GM19351 (cell line): ENCODE results near the gene FANCE.
"Not testable (repeated sequence)": the region's sequence is repeated elsewhere in the genome, so short reads cannot be mapped to it uniquely, and the experiment has no call there.

Experiments used
- ATAC-seq: cut with Tn5 transposase; IDR thresholded peaks from one replicate; pipeline ENCODE4 v1.9.1; 2021; ENCODE audit warnings: mild to moderate bottlenecking, moderate library complexity; ENCODE audit not compliant: unreplicated experiment

The FANCE gene

DNA sequence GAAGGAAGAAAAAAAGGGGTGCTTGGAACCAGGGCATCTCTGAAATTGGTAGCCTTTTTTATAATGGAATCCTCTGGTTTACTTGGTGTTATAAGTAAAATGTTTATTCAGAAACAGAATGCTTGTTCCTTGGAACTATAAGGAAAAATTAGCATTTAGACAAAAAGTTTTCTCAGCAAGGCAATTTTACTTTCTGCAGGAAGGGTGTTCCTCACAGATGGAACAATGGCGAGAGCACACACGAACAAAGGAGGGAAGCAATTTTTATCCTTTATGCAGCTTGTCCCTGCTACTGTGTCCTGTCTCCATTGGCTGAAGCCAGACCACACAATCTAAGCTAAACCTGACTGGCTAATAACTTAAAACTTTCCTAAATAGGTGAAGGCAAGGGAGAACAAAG lies 22.7 kb upstream of the FANCE start:
- no peak for ATAC-seq

DNA sequence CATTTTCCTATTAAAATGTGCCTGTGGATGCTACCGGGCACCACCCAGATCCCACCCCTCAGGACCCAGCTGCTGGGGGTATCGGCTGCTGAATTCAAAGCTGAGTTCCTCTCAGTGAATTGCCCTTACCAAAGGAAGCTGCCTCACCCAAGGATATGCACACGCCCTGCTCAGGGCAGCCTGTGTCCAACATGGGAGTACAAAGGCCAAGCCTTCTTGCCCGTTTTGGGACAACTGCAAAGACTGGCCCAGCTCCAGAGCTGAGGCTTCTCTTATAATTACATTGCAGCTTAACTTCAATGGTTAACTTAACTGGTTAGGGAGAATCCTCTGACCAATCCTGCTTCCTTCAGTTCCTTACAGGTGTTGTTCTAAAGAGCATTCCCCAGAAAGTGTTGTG lies 19.8 kb upstream of the FANCE start:
- ATAC-seq, result no peak

DNA sequence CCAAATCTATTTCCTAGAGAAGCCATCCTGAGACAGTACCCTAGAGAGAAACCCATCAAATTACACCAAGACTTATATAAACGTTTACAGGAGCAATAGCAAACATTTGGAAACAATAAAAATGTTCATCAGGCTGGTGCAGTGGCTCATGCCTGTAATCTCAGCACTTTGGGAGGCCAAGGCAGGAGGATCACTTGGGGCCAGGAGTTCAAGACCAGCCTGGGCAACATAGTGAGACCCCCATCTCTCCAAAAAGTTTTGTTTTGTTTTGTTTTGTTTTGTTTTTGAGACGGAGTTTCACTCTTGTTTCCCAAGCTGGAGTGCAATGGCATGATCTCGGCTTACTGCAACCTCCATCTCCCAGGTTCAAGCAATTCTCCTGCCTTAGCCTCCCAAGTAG lies 19.4 kb upstream of the FANCE start:
- not testable (repeated sequence) for ATAC-seq

DNA sequence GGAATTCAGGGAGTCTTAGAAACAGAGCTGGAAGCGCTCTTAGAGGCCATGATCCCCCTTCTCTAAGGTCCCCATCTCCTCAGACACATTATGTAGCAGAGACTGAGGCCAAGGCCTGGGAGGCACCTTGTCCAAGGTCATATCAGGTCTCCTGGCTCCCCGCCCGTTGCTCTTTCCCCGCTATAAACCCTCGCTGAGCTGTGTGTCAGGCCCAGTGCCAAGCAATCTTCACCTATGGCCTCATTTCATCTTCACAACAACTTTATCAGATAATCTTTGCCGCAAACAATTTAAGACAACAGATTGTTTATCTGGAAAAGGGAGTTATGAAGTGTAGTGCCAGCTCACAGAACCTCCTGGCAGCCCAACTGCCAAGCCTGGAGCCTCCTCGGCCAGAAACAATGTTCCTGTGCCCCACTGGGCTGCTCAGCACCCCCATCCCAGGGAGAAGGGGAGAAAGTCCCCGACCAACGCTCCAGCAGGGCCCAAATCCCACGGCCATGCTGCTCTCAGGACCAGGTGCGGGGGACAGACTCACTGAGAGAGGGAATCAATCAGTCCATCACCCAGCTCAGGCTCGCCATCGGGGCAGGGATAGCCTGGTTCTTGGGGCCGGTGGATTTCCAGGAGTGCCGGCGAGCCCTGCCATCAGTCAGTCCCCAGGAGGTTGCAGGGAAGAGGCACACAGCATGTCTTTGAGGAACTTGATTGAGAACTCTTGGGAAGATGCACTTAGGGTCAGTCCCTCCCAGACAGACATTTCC lies 16.9 kb upstream of the FANCE start:
- ATAC-seq, result no peak

DNA sequence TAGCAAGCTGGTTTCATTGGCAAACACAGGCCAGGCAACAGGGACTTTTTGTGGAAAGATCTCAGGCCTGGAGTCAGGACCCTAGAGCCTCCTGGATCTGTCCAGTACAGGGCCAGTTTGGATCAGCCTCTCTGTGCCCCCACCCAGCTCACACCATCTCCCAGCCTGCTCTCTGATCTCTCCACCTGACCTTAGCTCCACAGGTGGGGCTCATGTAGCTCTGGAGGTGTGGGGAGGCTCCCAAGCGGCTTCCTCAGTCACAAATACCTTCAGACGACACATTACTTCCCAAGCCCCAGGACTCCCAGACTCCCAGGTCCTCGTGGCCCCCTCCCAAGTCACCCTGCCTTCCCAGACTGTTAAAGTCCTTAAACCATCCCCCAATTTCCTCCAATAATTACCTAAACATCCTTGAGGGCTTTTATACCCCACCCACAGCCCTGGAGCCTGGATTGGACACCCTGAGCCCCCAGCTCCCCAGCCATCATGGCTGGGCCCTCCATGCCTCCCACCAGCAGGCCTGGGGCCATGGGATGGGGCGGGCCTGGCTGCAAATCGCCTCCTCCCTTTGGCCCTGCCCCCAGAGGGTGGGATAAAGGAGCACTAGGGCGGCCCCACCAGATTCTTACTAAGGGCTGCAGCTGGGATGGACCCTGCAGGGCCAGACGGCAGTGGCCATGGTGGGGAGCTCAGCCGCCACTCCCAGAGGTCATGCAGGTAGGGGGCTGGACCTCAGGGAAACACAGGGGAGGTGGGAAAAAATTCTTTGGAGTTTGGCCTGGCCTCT lies 15.9 kb upstream of the FANCE start:
- no peak for ATAC-seq

DNA sequence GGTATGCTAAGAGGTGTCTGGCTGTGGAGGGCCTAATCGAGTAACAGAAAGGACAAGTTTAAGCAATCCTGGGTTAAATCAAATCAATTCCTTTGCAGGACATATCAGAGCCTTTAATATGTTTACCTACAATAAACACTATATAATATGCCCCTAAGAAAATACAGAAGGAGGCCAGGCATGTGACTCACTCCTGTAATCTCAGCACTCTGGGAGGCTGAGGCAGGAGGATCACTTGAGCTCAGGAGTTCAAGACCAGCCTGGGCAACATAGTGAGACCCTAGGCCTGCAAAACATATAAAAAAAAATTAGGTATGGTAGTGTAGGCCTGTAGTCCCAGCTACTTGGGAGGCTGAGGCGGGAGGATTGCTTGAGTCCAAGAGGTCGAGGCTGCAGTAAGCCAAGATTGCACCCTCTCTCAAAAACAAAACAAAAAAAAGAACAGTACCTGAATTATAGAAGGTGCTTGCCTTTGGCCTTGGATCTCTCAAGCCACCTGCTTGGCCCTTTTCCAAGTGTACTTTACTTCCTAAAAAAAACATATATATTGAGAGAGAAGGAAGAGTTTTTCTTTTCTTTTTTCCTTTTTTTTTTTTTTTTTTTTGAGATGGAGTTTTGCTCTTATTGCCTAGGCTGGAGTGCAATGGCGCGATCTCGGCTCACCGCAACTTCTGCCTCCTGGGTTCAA lies 13.6 kb upstream of the FANCE start:
- ATAC-seq, result not testable (repeated sequence)

DNA sequence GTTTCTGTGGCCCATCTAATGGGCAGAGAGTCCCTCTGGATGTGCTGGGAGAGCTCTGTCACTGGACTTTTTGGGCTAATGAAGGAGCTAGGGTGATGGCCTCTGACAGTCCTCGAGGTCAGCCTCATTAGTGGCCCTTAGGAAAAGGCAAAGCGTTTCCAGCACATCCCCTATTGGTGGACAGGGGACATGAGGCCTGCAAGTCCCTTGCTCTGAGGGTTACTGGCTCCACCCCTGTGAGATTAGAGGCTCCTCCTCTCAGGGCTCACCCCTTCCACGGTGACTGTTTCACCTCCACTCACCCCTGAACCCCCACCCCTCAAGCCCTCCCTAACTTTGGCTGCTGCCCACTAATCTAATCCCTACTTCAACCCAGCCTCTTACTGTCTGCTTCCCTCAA lies 12.8 kb upstream of the FANCE start:
- ATAC-seq, result no peak

DNA sequence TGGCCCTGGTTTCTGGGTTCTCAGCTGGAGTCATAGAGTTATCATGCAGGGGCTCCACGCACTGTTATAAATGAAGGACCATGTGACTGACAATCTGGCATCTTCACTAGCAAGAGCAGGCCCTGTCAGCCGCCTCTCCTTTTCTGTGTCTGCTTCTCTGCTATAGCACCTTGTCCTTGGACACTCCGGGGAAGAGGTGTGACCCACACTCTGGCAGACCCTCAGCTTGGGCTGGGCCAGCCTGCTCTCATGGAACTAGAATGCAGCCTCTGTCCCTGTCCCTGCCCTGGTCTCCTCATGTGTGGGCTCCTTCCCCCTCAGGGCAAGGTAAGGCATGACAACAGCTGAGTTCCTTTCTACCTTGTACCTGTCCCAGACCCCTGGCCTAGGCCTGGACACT lies 10.9 kb upstream of the FANCE start:
- ATAC-seq, result no peak

DNA sequence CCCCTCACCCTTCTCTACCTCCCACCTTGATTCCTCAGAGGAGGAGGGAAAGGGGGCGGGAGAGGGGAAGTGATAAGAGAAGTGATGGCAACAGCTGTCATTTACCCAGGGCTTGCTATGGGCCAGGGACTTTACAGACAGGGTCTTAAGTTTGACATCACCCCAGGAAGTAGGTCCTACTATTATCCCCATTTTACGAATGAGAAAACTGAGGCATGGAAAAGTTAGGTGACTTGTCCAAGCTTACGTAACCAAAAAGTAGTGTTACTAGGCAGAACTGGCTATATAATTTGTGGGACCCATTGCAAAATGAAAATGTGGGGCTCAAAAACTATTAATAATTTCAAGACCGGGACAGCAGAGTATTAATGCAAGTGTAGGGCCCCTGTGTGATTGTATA lies 10.5 kb upstream of the FANCE start:
- ATAC-seq, result no peak

DNA sequence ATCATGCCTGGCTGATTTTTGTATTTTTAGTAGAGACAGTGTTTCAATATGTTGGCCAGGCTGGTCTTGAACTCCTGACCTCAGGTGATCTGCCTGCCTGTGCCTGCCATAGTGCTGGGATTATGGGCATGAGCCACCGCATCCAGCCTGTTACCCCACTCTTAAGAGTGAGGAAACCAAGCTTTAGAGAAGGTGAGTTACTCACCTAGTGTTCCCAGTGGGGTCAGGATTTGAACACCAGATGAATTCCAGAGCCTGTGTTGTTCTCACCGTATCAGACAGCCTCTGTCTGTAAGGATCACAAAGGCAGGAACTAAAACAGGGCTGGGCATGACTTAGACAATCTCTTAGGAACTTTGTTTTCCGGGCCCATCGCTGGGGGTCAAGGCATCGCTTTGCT lies 9.4 kb upstream of the FANCE start:
- no peak for ATAC-seq

DNA sequence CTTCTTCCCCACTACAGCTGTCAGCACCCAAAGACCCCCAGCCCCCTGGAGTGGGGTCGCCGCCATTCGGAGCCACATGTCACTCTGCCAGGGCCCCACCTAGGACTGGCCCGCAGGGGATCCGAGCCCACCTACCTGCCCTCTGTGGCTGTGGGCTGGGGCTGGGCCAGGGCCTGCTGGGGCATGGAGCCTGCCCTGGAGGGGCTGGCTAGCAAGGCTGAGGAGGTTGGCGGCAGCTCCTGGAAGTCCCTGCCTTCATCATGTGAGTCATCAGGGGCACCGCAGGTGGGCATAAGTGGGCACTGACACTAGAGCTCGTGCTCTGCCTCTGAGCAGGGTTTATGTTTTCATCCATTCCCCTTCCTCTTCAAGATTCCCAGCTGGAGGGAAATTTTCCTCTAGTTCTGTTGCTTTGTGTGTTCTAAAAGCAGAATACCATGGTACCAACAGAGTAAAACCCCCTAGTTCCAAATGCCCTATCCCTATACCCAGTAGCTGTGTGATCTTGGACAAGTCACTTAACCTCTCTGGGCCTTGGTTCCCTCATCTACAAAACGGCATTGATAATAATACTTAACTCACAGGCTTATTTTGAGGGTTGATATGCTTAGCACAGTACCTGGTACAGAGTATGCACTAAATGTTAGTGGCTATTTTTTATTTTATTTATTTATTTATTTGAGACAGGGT lies 8.7 kb upstream of the FANCE start:
- no peak for ATAC-seq

DNA sequence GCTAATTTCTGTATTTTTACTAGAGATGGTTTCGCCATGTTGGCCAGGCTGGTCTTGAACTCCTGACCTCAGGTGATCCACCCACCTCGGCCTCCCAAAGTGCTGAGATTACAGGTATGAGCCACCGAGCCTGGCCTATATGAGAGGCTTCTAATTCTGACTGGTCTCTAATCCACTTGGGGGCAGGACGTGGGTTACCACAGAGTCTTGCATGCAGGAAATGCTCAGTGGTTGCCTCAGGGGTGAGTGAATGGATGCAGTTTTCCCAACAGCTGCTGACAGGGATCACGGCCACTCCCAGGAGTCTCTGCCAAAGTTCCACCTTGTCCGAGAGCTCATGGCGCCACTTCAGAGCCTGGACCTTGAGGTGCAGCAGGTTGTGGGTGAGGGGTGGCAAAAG lies 6.4 kb upstream of the FANCE start:
- no peak for ATAC-seq

DNA sequence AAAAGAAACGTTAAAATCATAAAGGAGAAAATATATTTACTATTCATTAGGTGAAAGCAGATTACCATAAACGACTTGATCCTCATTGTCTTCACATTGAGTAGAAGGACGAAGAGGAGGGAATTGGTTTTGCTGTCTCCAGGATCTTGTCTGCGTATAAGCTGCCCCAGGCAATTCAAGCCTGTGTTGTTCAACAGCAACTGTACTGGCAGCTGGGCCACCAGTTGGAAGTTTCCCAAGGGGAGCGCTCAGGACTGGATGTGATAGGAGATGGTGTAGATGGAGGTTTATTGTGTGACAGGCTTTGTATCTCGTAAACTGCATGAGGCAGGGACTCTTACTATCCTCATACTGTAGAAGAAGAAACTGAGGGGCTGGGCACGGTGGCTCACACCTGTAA lies 3.9 kb upstream of the FANCE start:
- ATAC-seq, result no peak

DNA sequence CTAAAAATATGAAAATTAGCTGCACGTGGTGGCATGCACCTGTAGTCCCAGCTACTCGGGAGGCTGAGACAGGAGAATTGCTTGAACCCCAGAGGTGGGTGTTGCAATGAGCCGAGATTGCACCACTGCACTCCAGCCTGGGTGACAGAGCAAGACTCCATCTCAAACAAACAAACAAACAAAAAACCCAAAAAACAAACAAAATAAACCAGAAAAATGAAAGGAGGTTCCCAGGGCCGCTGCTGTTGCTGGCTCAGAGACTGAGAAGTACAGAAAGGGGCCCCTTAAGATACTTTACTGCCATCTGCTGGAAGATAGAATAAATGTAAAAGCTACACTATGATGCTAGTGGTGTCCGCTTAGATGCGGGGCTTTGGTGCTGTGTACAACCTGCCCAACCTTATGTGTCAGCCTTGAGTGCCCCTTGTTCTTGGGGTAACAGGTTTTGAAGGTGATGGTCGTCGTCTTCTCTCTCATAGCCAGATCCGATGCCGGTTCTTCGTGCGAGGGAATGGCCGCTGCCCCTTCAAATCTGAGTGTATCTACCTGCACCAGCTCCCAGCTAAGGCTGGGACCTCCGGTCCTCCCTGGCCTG lies 2.8 kb upstream of the FANCE start:
- ATAC-seq, result no peak

DNA sequence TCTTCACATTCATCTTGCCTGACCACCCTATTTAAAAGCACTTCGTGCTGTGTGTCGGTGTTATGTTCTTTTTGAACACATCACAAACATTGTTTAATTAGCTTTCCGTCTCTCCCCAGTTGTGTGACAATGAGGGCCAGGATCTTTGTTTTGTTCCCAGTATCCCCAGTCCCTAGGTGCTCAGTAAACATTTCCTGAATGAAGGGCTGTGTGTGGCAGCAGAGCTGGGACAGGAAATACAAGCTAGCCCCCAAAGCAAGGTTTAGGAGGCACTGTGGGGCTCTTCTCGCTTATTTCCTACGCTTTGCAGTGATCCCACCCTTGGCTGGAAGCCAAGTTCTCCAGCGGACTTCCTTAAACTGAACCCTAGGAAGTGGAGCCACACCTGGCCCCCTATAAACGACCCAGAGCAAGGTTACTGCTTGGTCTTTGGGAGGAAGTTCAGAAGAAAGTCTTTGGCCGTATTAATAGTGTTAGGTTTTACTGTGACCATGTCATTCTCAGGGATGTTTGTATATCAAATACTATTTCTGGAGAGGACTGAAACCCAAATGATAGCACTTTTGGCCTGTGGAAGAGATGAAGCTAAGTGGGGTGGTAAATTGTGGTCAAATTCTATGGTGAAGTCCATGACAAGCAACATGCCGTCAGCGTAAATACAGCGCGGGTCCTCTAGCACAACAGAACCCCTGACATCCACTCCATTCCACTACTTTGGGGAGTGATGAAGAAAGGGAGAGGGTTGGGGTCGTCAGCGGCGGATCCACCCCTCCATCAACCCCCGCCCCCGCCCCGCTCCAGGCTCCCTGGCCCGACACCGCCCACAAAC lies 570 bp upstream of the FANCE start:
- no peak for ATAC-seq

DNA sequence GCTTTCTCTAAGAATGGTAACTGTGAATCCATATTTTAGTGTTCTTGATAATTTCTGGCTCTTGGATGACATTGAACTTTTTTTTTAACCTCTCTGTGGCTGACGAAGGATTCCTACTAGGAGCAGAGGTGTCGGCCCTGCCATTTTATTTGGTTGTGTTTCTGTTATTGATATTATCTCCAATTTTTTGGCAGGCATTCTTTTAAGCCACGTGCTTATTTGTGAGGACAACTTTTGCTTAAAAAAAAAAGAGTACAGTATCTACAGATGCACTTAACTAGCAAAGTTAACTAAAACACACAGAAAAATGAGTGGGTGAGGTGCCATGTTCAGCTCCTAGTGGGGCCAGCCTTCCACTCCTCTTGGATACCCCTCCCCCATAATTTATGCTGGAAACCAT lies 1.1 kb downstream of the FANCE start:
- ATAC-seq, result no peak

DNA sequence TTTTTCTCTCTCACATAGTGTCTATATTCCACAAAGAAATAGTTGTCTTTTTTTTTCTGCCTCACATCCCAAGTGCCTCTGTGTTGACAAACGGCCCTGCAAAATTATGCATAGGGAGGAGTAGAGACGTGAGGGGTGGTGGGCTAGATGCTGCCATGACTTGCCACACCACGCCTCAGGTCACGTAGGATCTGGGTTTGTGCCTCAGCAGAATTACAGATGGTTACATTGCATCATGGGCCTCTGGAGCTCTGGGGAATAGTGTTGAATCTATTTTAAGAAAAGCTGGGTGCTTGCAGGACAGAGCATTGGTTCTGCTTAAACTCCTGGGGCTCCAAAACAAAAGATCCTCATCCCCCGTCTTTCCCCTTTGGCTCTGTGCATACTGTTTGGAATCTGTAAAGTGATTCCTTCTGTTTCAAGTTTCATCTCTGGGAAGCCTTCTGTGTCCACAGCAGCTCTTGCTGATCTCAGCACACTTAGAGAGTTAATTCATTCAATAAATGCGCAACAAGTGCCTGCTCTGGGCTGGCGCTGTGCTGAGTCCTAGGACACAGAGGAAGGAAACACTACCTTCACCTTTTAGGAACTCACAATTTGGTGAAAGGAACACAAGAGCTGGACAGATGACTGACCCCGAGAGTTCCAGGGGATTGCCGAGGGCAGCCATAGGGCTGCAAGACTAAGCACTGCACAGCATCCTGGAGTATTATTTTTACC lies 2.4 kb downstream of the FANCE start:
- ATAC-seq, result no peak

DNA sequence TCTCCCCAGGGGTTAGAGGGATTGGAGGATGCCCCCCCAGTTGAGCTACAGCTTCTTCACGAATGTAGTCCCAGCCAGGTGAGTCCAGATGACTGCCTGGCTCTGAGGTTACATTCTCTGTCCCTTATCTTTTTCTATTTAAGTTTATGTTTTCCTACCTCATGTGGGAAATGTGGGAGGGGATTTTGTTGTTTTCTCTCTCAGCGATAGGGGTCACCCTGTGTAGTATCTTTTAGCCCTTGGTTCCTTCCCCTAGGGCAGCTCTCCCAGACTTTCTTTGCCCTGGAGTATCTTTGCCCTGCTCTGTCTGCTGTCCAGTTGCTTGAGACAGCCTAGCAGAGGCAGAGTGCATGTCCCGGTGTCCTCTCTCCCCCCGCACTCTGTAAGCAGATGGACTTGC lies 5.8 kb downstream of the FANCE start:
- ATAC-seq, result no peak

DNA sequence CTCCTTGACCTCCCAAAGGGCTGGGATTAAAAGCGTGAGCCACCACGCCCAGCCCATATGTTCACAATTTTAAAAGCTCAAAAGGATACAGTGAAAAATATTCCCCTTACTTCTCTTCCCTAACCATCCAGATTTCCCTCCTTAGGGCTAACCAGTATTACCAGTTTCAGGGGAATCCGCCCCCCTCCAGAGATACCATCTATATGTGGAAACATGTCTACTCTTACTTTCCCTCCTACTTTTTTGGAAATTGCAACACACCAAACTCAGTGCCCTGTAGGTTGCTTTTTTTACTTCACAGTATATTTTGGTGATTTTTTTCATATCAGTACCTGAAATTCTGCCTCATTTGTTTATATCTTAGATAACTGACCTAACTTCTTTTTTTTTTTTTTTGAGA lies 9.1 kb downstream of the FANCE start:
- no peak for ATAC-seq
